Fibroblast of lung (primary cell): ENCODE results near the gene OR2A12. TPM values are rescaled to one million over a fixed set of nuclear protein-coding genes. Genes with fewer than 3 reads are reported as not detected.

Experiments used
- DNase-seq, 2 donors: peaks; one replicate each; pipeline versions ENCODE4 v3.0.0 to v3.0.0-alpha.2; 2010; ENCODE audit warnings: low read depth in 2 of 2
- H2AFZ ChIP-seq: 2 replicates; pipeline ENCODE4 v1.5.1; 2012; ENCODE audit warnings: low read length, control low read depth, inconsistent platforms
- H3K27ac ChIP-seq: 2 replicates; pipeline ENCODE4 v1.5.1; 2011; ENCODE audit warnings: low read length, control low read depth; ENCODE audit not compliant: insufficient read depth
- H3K27me3 ChIP-seq: 2 replicates; pipeline ENCODE4 v1.5.1; 2011; ENCODE audit warnings: mild to moderate bottlenecking, low read length; ENCODE audit not compliant: control insufficient read depth, insufficient read depth
- H3K36me3 ChIP-seq: 2 replicates; pipeline ENCODE4 v1.5.1; 2011; ENCODE audit warnings: low read length; ENCODE audit not compliant: control insufficient read depth, insufficient read depth
- H3K4me1 ChIP-seq: 2 replicates; pipeline ENCODE4 v1.5.1; 2011; ENCODE audit warnings: low read length; ENCODE audit not compliant: control insufficient read depth, insufficient read depth; ENCODE audit errors: extremely low read depth
- H3K4me2 ChIP-seq: 2 replicates; pipeline ENCODE4 v1.5.1; 2011; ENCODE audit warnings: low read length, control low read depth; ENCODE audit not compliant: insufficient read depth; ENCODE audit errors: extremely low read depth
- H3K4me3 ChIP-seq, 4 experiments: fragments of 200-600 bp in 1 of 4; sonication (generic) in 1 of 4; replicated peaks in 1 of 4; 2 replicates each; pipeline ENCODE4 v1.5.1; 2011 to 2016; ENCODE audit warnings: low read length in 4 of 4, low read depth in 3 of 4, mild to moderate bottlenecking in 3 of 4, control low read depth in 2 of 4, inconsistent platforms in 1 of 4, mixed read lengths in 1 of 4; ENCODE audit not compliant: insufficient read depth in 1 of 4; ENCODE audit errors: control extremely low read depth in 1 of 4
- H3K79me2 ChIP-seq: 2 replicates; pipeline ENCODE4 v1.5.1; 2012; ENCODE audit warnings: mild to moderate bottlenecking, low read length, inconsistent platforms; ENCODE audit not compliant: control insufficient read depth, insufficient read depth
- H3K9ac ChIP-seq: 2 replicates; pipeline ENCODE4 v1.5.1; 2011; ENCODE audit warnings: mild to moderate bottlenecking, low read length, control low read depth; ENCODE audit not compliant: insufficient read depth
- H3K9me3 ChIP-seq: 2 replicates; pipeline ENCODE4 v1.5.1; 2012; ENCODE audit warnings: low read depth, low read length; ENCODE audit not compliant: control insufficient read depth, insufficient read depth
- H4K20me1 ChIP-seq: 2 replicates; pipeline ENCODE4 v1.5.1; 2011; ENCODE audit warnings: low read length; ENCODE audit not compliant: control insufficient read depth, insufficient read depth; ENCODE audit errors: extremely low read depth
- CTCF ChIP-seq, 2 donors: IDR thresholded peaks in 1 of 2; conservative IDR thresholded peaks in 1 of 2; 1 replicate in 1 of 2; 2 replicates in 1 of 2; pipeline ENCODE4 v1.5.1; 2011 to 2012; ENCODE audit warnings: low read length in 2 of 2, control low read depth in 1 of 2, inconsistent platforms in 1 of 2, low read depth in 1 of 2, mild to moderate bottlenecking in 1 of 2
- EZH2 ChIP-seq: IDR thresholded peaks from 2 replicates; pipeline ENCODE4 v1.5.1; 2012; ENCODE audit warnings: low read length, control low read depth, mild to moderate bottlenecking; ENCODE audit errors: missing control alignments
- polyA plus RNA-seq, 2 donors: library from polyadenylated mRNA; depleted of rRNA in 1 of 2; stranded (reverse) in 1 of 2; unstranded in 1 of 2; fragments of >200 nt; gene quantifications; 2 replicates each; pipeline ENCODE4 v1.2.1, GENCODE V29; 2011 to 2012; ENCODE audit warnings: missing spikeins in 1 of 2
- total RNA-seq: library from RNA; depleted of rRNA; stranded (reverse); fragments of >200 nt; gene quantifications from 2 replicates; pipeline ENCODE4 v1.2.1, GENCODE V29; 2014

OR2A12 gene
- total and polyA plus RNA-seq, 2 donors (not counting 1 experiment from before 2014, with no cell fraction given) = not detected

DNA sequence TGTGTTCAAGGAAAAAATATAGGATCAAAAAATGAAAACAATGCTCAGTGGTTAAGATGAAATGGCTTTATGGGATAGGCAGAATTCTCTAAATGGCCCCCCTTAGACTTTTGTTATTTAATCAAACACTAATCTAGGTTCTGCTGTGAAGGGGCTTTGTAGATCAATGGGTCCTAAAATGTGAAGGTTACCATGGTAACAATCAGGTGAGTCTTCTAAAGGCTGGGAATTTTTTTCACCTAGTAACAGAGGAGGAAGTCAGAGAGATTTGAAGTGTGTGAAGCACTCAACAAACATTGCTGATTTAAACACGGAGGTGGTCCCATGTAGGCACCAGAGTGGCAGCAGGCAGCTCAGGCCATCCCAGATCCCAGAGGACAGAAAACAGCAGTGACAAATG is 48.0 kb downstream of the OR2A12 start:
- H3K4me3 ChIP-seq = no peak overlapping the region
- no peak overlapping the region for H3K27ac ChIP-seq
- H3K4me1 ChIP-seq = no peaks in the 10 kb centered on the region
- no peaks in the 10 kb centered on the region for H4K20me1 ChIP-seq
- DNase-seq = no peak
- TF ChIP-seq CTCF (conservative IDR thresholded peaks at IDR 0.05 in 1 of 2, IDR thresholded peaks at IDR 0.05 in 1 of 2; ENCODE audit: low read depth in 1 of 2, low read length in 2 of 2) (no peak), EZH2 (no peak)
- no peak overlapping the region for H3K4me2 ChIP-seq
- no peak overlapping the region for H3K9ac ChIP-seq
- H3K79me2 ChIP-seq = no peaks in the 10 kb centered on the region
- no peaks in the 10 kb centered on the region for H3K9me3 ChIP-seq
- H3K36me3 ChIP-seq = no peaks in the 10 kb centered on the region
- H3K27me3 ChIP-seq = no peaks in the 10 kb centered on the region
- H2AFZ ChIP-seq = no peak overlapping the region

GRCh38 chr7:144137501-144137900 is 51.4 kb downstream of the OR2A12 start:
- Histone ChIP-seq H3K4me1 (no peaks in the 10 kb centered on the region), H3K9me3 (no peaks in the 10 kb centered on the region), H4K20me1 (no peaks in the 10 kb centered on the region), H3K4me2 (no peak overlapping the region), H3K4me3 (no peak overlapping the region), H2AFZ (no peak overlapping the region), H3K79me2 (no peaks in the 10 kb centered on the region), H3K9ac (no peak overlapping the region), H3K36me3 (no peaks in the 10 kb centered on the region), H3K27ac (no peak overlapping the region), H3K27me3 (no peaks in the 10 kb centered on the region)
- TF ChIP-seq CTCF (conservative IDR thresholded peaks at IDR 0.05 in 1 of 2, IDR thresholded peaks at IDR 0.05 in 1 of 2; ENCODE audit: low read depth in 1 of 2, low read length in 2 of 2) (no peak), EZH2 (no peak)
- DNase-seq = no peak

- Histone ChIP-seq H3K27me3 (no peaks in the 10 kb centered on the region), H3K4me3 (no peak overlapping the region), H3K36me3 (no peaks in the 10 kb centered on the region), H2AFZ (no peak overlapping the region), H3K9me3 (no peaks in the 10 kb centered on the region), H3K79me2 (no peaks in the 10 kb centered on the region), H3K9ac (no peak overlapping the region), H4K20me1 (no peaks in the 10 kb centered on the region), H3K27ac (no peak overlapping the region), H3K4me1 (no peaks in the 10 kb centered on the region), H3K4me2 (no peak overlapping the region)
- TF ChIP-seq CTCF (conservative IDR thresholded peaks at IDR 0.05 in 1 of 2, IDR thresholded peaks at IDR 0.05 in 1 of 2; ENCODE audit: low read depth in 1 of 2, low read length in 2 of 2) (no peak), EZH2 (no peak)
- DNase-seq = no peak
These were observed 56.1 kb downstream of the OR2A12 start for GRCh38 chr7:144142187-144142586.
